ENCODE measurements around the gene SLC4A2.
"Not testable (repeated sequence)": the region's sequence is repeated elsewhere in the genome, so short reads cannot be mapped to it uniquely, and the experiment has no call there.

Gene SLC4A2, protein sequence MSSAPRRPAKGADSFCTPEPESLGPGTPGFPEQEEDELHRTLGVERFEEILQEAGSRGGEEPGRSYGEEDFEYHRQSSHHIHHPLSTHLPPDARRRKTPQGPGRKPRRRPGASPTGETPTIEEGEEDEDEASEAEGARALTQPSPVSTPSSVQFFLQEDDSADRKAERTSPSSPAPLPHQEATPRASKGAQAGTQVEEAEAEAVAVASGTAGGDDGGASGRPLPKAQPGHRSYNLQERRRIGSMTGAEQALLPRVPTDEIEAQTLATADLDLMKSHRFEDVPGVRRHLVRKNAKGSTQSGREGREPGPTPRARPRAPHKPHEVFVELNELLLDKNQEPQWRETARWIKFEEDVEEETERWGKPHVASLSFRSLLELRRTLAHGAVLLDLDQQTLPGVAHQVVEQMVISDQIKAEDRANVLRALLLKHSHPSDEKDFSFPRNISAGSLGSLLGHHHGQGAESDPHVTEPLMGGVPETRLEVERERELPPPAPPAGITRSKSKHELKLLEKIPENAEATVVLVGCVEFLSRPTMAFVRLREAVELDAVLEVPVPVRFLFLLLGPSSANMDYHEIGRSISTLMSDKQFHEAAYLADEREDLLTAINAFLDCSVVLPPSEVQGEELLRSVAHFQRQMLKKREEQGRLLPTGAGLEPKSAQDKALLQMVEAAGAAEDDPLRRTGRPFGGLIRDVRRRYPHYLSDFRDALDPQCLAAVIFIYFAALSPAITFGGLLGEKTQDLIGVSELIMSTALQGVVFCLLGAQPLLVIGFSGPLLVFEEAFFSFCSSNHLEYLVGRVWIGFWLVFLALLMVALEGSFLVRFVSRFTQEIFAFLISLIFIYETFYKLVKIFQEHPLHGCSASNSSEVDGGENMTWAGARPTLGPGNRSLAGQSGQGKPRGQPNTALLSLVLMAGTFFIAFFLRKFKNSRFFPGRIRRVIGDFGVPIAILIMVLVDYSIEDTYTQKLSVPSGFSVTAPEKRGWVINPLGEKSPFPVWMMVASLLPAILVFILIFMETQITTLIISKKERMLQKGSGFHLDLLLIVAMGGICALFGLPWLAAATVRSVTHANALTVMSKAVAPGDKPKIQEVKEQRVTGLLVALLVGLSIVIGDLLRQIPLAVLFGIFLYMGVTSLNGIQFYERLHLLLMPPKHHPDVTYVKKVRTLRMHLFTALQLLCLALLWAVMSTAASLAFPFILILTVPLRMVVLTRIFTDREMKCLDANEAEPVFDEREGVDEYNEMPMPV

DNA sequence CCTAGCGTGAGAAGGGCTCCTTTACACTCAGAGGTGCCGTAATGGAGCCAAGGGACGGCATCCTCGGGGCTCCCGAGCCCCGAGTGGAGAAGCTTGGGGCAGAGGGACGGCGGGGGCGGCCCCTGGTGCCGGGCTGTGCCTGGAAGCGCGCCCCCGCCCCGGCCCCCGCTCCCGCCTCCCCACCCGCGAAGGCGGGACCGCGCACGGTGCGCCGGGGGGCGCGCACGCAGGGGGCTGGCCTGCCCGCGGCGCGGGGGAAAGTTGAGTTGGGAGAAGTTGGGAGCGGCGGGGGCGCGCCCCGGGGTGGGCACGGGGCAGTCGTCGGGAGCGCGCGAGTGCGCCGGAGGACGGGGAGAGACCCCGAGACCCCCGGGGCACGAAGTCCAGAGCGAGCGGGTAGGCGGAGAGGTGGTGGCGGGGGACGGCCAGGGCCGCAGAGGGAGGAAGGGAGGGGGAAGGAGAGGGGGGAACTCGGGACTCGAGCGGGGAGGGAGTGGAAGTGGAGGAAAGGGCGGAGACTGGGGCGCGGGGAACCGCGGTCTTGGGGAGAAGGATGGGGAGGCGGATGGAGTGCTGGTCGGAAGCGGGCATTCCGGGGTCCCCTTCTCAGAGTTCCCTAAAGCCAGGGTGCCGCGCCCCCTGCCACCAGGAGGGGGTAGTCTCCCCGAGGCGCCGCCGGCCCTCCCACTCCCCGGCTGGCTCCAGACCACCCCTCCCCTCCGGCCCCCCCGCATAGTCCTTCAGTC lies at the start of gene SLC4A2:
TSS of gene SLC4A2 (plus strand) at position 223 of the 746 bp plus-strand sequence. CDS start 2,399 bp downstream, outside the sequence.
- DNase-seq = peak; percentile 66

DNA sequence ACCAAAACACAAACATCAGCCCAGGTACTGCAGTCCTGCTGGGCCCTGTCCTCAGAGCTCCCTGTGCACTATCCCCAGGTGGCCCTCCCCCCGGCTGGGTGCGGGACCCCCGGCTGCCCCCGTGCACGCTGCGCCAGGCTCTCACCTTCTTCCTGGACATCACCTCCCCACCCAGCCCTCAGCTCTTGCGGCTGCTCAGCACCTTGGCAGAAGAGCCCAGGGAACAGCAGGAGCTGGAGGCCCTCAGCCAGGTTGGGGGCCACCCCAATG lies 49.4 kb upstream of the SLC4A2 start:
- no peak for DNase-seq

DNA sequence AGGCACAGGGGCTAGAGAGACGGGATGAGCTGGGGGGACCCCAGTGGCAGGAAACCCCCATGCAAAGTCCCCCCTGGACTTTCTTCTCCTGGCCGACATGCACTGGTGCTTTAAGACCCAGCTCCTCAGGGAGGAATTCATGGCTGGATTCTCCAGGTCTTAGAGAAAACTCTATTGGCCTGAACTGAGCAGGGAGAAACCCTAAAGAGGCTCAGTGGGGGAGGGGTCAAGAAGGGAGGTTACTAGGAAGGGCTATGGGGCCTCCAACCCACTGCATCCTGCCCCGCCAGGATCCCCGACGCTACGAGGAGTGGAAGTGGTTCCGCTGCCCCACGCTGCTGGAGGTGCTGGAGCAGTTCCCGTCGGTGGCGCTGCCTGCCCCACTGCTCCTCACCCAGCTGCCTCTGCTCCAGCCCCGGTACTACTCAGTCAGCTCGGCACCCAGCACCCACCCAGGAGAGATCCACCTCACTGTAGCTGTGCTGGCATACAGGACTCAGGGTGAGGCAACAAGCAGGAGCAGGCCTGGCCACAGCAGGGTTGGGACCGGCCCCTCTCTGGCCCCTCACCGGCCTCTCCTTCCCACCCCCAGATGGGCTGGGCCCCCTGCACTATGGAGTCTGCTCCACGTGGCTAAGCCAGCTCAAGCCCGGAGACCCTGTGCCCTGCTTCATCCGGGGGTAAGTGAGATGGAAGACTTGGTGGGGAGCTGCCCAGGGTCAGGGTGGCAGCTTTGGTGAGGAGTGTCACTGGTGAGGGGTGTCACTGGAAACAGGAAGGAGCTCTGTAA lies 48.9 kb upstream of the SLC4A2 start:
- DNase-seq = no peak

DNA sequence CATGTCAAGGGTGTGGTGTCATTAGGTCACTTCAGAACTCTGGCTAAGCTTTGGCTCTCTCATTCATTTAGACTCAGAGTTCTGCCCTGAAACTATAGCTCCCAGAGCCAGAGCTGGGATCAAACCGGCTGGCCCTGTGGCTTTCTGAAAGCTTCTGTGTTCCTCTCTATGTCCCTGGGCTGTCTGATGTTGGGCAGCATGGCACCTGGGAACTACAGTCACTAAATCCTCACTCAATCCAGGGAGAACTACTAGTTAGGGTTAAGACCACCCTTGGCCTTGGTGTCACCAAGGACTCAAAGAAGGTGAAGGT lies 48.3 kb upstream of the SLC4A2 start:
- DNase-seq = no peak

DNA sequence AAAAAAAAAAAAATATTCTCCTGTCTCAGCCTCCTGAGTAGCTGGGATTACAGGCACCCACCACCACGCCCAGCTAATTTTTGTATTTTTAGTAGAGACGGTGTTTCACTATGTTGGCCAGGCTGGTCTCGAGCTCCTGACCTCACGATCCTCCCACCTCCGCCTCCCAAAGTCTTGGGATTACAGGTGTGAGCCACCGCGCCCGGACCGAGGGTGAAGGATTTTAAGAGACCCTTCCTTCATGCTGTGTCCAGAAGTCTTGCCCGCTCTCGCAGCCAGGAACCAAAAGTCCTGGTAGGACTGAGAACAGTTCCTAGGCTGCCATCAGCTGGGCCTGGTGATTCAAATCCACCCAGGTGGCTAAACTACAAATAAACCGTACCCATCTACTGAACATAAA lies 47.8 kb upstream of the SLC4A2 start:
- DNase-seq = not testable (repeated sequence)

DNA sequence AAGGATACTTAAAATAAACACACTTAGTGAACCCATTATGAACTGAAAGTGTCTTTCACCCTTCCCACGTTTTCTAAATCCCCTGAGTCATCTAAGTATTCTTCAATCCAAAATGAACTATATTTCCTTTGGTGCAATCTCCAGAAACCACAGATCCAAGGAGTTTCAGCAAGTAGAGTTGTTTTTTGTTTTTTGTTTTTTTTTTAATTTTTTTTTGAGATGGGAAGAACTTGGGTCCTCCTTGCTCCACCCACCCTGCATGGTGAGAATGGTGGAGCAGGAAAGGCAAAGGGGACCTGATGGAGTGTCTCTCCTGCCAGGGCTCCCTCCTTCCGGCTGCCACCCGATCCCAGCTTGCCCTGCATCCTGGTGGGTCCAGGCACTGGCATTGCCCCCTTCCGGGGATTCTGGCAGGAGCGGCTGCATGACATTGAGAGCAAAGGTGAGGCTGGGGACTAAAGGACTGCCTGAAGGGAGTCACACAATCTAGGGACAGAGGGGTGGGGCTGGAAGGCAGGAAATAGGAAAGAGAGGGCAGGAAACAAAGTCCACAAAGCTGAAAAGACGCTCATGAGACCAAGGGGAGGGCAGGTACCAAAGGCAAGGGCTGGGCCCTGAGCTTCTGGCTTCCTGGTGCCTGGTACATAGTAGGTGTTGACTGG lies 47.2 kb upstream of the SLC4A2 start:
- DNase-seq = no peak

DNA sequence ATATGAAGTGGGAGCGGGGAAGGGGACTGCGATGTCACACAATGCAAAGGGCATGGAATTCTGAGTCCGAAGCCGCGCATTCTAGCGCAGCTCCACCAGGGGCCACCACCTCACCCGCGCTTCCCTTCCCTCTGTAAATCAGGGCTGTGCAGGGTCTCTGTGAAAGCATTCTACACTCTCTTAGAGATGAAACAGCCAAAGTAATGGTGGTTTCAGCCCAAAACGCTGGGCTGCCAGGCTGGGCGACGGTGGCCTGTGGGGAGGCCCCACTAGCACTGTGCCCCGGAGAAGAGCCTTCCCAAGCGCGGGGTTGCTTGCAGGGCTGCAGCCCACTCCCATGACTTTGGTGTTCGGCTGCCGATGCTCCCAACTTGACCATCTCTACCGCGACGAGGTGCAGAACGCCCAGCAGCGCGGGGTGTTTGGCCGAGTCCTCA lies 46.5 kb upstream of the SLC4A2 start:
- no peak for DNase-seq

DNA sequence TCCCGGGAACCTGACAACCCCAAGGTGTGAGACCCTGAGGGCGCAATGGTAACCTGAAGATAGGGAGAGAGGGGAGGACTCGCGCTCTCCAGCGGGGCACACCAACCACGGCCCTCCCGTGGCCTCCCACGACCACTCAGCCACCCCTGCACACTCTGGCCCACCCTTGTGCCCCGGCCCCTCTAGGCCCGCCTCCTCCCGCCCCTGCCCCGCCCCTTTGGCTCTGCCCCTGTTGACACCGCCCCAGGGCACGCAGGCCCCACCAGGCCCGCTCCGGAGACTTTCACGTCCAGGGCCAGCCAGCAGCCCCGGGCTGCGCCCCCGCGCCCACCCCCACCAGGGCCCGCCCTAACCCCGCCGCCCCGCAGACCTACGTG lies 46.0 kb upstream of the SLC4A2 start:
- no peak for DNase-seq

DNA sequence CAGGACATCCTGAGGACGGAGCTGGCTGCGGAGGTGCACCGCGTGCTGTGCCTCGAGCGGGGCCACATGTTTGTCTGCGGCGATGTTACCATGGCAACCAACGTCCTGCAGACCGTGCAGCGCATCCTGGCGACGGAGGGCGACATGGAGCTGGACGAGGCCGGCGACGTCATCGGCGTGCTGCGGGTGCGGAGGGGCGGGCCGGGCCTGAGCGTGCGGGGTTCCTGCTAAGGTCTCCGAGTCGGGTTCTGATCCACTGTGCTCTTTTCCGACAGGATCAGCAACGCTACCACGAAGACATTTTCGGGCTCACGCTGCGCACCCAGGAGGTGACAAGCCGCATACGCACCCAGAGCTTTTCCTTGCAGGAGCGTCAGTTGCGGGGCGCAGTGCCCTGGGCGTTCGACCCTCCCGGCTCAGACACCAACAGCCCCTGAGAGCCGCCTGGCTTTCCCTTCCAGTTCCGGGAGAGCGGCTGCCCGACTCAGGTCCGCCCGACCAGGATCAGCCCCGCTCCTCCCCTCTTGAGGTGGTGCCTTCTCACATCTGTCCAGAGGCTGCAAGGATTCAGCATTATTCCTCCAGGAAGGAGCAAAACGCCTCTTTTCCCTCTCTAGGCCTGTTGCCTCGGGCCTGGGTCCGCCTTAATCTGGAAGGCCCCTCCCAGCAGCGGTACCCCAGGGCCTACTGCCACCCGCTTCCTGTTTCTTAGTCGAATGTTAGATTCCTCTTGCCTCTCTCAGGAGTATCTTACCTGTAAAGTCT lies 45.5 kb upstream of the SLC4A2 start:
- no peak for DNase-seq

DNA sequence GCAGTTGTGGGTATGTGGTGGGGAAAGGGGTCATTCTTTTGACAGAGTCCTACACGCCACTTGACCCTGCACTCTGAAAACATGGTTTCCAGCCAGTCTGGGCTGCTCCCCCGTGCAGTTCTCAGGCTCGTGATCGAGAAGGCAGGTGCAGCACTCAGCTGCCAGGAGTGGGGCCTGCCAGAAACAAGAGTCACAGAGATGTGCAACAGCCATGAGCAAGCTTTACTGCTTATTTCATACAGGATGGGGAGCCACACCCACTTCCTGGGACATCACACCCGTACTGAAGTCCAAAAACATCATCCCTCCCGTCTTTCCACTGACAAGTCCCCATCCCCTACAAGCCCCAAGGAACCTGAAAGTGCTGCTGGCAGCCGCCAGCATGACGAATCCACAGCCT lies 44.4 kb upstream of the SLC4A2 start:
- DNase-seq = no peak

DNA sequence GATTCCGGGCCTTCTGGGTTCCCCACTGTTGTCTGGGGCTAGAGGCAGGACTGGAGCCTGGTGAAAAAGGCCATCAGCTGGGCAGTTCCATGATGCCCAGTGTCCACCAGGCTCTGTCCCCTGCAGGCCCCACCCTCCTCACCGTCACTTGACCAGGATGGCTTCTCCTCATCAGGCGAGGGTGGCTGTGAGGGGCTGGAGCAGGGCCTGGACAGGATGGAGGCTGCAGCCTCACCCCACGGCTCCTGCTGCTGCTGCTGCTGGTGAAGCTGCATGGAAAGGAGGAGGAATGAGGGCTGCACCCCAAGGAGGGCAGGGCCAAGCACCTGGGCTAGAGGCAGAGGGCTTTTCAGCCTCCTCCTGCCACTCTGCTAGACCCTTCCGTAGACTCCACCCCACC lies 43.4 kb upstream of the SLC4A2 start:
- no peak for DNase-seq

DNA sequence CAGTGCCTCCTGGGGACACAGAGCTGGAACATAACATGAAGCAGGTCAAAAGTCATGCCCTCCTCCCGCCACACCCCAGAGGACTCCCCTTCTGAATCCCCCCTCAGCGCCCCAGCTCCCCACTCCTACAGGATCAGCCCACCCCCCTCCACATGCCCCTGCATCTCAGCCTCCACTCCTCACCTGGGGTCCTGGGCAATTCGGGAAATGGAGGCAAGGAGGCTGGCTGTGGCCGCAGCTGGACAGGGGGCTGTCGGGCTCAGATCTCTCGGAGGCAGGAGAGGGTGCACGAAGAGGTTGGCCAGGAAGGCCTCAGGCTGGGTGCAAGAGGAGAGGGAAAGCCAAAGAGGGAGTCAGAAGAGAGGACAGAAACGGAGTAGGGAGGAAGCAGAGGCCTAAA lies 42.9 kb upstream of the SLC4A2 start:
- DNase-seq = no peak

DNA sequence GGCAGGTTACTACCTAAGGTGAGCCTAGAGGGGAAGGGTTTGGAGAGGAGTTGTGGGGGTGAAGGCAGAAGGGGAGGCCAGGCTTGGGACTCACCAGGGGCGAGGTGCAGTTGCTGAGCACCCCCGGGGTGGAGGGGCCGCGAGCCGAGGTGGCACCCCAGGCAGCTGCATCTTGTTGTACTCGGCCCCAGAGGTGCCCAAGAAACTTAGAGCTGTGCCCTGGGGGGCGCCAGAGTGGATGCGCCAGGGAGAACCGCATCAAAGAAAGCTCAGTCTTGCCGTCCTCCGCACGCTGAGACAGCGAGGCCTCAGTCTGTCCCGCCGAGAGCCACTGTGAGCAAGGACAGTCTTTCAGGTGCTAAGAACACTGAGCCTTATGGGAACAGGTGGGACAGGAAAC lies 42.4 kb upstream of the SLC4A2 start:
- no peak for DNase-seq

DNA sequence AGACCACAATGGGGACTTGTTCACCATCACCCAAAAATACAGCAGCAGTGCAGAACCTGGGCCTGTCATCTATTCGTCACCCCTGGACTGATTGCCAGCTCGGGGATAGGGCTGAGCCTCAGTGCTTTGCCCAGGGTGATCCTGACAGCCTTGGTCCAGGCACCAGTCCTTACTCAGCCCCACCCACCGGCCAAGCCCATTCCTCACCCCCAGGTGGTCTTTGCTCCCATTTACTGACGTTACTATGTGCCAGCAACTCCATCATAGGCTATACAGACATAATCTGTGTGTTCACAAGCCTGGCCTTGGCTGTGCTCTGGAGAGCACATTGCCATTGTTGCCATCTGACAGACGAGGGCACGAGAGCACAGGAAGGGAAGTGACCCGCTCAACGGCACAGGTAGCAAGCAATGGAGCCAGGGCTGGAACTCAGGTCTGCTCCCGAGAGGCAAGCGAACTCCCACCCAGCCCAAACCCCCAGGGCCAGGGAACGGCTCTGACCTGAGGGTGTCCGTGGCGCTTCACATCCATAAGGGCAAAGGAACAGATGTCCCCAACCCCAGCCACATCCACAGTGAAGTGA lies 41.9 kb upstream of the SLC4A2 start:
- DNase-seq = no peak

DNA sequence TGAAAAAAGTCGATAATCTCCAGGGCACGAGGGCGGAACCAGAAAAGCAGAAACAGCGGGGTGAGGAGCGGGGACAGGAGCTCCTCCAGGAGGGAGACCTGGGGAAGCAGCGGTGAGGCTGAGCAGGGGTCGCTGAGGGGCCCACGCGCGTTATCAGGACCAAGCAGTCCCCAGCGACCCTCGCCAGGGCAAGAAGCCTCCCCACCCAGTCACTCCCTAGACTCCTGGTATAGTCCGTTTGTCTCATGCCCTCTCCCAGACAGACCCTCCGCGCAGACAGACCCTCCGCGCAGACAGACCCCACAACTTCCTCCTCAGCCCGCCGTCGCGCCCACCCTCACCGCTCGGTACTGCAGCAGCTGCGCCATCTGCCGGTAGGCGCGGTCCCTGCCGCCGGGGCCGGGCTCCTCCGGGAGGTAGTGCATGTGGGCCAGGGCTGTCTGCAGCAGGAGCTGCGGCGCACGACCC lies 41.4 kb upstream of the SLC4A2 start:
- DNase-seq = no peak

DNA sequence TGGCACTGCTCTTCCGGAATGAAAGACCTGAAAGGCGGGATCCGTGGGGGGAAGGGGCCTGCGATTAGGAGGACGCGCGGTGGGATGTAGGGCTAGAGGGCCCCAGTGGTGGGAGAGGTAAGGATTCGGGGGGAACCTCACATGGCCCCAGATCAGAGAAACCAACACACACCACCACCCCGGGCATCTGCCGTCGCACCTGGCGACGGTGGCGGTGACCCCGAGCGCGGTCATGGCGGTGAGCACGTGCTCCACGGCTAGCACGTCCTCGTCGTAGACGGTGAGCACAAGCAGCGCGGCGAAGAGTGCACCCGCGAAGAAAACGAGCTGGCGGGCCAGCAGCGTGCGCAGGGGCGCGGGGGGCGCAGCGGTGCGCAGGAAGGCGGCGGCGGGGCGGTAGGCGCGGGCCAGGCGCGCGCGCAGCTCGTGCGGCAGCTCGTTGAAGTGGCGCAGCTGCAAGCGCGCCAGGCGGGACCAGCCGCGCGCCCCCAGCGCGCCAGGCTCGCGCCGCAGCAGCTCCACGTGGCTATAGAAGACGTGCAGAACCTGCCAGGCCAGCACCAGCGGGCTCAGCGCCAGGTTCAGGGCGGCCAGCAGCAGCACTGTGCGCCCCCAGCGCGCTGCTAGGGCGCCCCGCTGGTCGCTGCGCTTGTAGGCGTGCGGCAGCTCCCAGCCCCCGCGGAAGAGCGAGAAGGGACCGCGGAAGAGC lies 40.8 kb upstream of the SLC4A2 start:
- no peak for DNase-seq

DNA sequence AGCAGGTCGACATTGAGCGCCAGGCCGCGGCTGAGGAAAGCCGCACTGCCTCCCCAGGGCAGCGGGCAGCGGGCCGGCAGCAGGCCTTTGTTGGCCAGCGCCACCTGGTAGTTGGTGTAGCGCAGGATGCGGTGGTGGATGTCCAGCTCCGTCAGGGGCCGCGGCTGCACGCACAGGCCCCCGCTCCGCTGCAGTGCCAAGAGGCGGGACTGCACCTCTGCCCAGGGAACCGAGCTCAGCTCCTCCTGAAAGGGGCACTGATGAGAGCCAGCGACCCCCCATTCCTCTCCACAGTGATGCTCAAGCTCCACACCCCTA lies 40.3 kb upstream of the SLC4A2 start:
- no peak for DNase-seq

DNA sequence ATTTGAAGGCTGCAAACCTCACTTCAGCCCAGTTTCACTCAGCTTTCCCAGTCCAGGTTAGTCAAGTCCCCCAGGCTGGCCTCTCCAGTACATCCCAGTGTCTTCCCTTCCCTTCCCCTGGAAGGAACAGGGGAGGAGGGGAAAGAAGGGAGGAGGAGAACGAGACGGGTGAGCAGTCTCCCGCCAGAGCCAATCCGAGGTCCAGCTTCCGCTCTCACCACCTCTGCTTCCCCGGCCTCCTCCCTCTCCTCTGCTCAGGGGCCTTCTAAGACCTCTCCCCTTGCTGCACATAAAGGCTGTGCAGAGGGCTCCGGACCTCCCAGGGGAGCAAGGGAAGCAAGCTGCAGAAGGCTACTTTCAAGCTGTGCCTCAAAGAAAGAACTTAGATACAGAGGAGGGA lies 39.2 kb upstream of the SLC4A2 start:
- no peak for DNase-seq

DNA sequence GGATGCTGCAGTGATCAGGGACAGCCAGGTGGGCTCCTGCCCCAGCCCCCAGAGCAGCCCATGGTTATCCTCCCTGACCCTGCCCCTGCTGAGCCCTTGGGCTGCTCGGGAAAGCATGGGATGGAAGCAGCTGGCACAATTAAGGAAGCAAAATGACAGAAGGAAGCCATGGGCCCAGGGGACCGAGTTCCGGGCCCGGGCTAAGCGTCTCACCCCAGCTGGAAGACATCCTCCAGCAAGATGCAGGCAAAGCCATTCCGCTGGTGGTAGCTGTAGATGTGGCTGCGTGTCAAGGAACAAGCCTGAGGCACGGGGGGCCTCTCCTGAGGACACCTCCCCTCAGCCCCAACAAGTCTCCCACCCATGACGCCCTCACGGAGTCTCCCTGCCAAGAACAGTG lies 36.2 kb upstream of the SLC4A2 start:
- DNase-seq = no peak

Data from T1000 (cell line).